Heart left ventricle (tissue), 16 donors: Measurements from ENCODE around the gene USP12. TPM values are rescaled to one million over a fixed set of nuclear protein-coding genes. Genes with fewer than 3 reads are reported as not detected.
"Not testable (repeated sequence)": the region's sequence is repeated elsewhere in the genome, so short reads cannot be mapped to it uniquely, and the experiment has no call there.

Source experiments
- ATAC-seq, 4 donors: fragments of 200-7000 bp; cut with Tn5 transposase; one replicate each; pipeline ENCODE4 v1.9.1; 2020 to 2022; ENCODE audit warnings: moderate library complexity in 4 of 4, mild to moderate bottlenecking in 3 of 4, moderate number of reproducible peaks in 1 of 4
- DNase-seq, 5 donors: peaks; one replicate each; pipeline ENCODE4 v3.0.0-alpha.2; 2020
- H3K27ac ChIP-seq, 12 donors: fragments of 200-600 bp; sonication (generic) in 4 of 12; one replicate each; pipeline versions ENCODE4 v1.5.0 to v1.8.0; 2016 to 2022; ENCODE audit warnings: mild to moderate bottlenecking in 2 of 12
- H3K27me3 ChIP-seq, 9 donors: fragments of 200-600 bp; sonication (generic) in 2 of 9; one replicate each; pipeline versions ENCODE4 v1.5.1 to v1.8.0; 2016 to 2022; ENCODE audit warnings: mild to moderate bottlenecking in 3 of 9
- H3K36me3 ChIP-seq, 9 donors: fragments of 200-600 bp; sonication (generic) in 2 of 9; one replicate each; pipeline versions ENCODE4 v1.5.0 to v1.8.0; 2018 to 2022; ENCODE audit warnings: mild to moderate bottlenecking in 2 of 9
- H3K4me1 ChIP-seq, 12 donors: fragments of 200-600 bp; sonication (generic) in 4 of 12; one replicate each; pipeline versions ENCODE4 v1.5.0 to v1.8.0; 2016 to 2022; ENCODE audit warnings: mild to moderate bottlenecking in 3 of 12
- H3K4me3 ChIP-seq, 12 donors: fragments of 200-600 bp; sonication (generic) in 4 of 12; one replicate each; pipeline versions ENCODE4 v1.5.0 to v1.8.0; 2017 to 2022; ENCODE audit warnings: mild to moderate bottlenecking in 9 of 12, moderate library complexity in 4 of 12
- H3K9me3 ChIP-seq, 12 donors: fragments of 200-600 bp; sonication (generic) in 4 of 12; one replicate each; pipeline versions ENCODE4 v1.5.0 to v1.8.0; 2016 to 2022; ENCODE audit warnings: mild to moderate bottlenecking in 1 of 12
- POLR2A ChIP-seq, 2 donors: fragments of 450-650 bp; IDR thresholded peaks; one replicate each; pipeline ENCODE4 v1.6.1; 2017; ENCODE audit warnings: antibody characterized with exemption in 2 of 2, mild to moderate bottlenecking in 2 of 2, moderate library complexity in 2 of 2
- WGBS, 4 donors: extraction: QIAGEN DNeasy Blood & Tissue Kit in 2 of 4; methylation state at CpG; one replicate each; pipeline versions ENCODE4 v1.1.5 to v1.1.7; 2013 to 2018; 5-methylcytosine and 5-hydroxymethylcytosine counted together
- intact Hi-C, 10 donors: fragments of 100-400 bp; cut with DNase I; formaldehyde crosslinking; loops; one replicate each; pipeline versions ENCODE4 v1.11.1 to v1.14.2; 2022
- polyA plus RNA-seq, 2 donors: library from polyadenylated mRNA; stranded (reverse); fragments of 200-250 nt; gene quantifications; one replicate each; pipeline ENCODE4 v1.2.3, GENCODE V29; 2013
- total RNA-seq, 9 donors: library from RNA; depleted of rRNA in 2 of 9; stranded (reverse); fragments of >200 nt in 2 of 9; fragmentation: NEBNext Ultra II Directional in 3 of 9; extraction: Animal tissue kit (Norgen Biotek cat#: 25700) in 3 of 9; gene quantifications; one replicate each; pipeline versions ENCODE4 v1.1.0 to v1.2.4, GENCODE V29; 2016 to 2023
- TF ChIP-seq, protein P1 (sequence below), 12 donors: fragments of 200-600 bp; sonication (generic) in 4 of 12; IDR thresholded peaks; one replicate each; pipeline versions ENCODE4 v1.5.0 to v1.8.0; 2018 to 2022; ENCODE audit warnings: antibody characterized with exemption in 12 of 12, mild to moderate bottlenecking in 5 of 12
- donor health status: ischemic (EF 13 %, LVEDD 7.1; RV severe dilation, severe dysfunction).
- donor health status: healthy with polysubstance abuse.
- donor health status: DM: no; HTN: yes; CAD: no.
- donor health status: DM: no; HTN: no; CAD: no.
- donor health status: ischemic (EF 25% LVEDD 6.9; RV normal size, moderate dysfunction).
- donor health status: ischemic (EF 25% LVEDD 5.7; RV mildly dilated, moderate dysfunction).
- donor health status: healthy.
- donor health status: DM: yes; HTN: yes; CAD: no.
- donor health status: ischemic (EF 35%, LVEDD 5.7; RV mildly dilated, moderate dysfunction).
- donor health status: nonischemic (EF 11% LVEDD 7.7; RV severe dilation, severe dysfunction).
- donor health status: DM: yes; HTN: yes; CAD: no.
- donor health status: PGD.
- donor health status: ischemic (EF 29% LVEDD 5.4; RV normal size, mild dysfunction).
- donor health status: nonischemic (EF 23%, LVEDD 6.1; RV moderate dilation, normal function).

The USP12 gene
- total and polyA plus RNA-seq, 11 donors, result 5.1 to 35.4 (median 20.8) TPM

DNA sequence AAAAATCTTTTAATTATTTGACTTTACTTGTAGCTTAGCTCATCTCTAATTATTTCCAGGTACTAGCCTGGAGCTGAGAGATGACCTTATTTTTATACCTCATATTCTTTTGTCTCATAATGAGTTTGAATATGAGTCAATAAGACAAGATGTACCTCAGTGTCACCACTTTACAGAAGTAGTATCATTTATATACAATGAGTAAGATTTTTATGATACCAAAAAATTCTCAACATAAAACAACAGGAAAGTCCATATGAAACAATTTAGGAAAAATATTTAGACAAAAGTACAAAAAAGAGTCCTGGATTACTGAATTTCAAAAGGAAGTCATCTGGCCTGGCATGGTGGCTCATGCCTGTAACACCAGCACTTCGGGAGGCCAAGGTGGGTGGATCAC is 21.4 kb upstream of the USP12 start:
- no peaks in the 10 kb centered on the region for H3K36me3 ChIP-seq
- H3K27ac ChIP-seq, result no peak overlapping the region
- DNase-seq (no peak), ATAC-seq (no peak)
- intact Hi-C loops, result no loop called here
- H3K9me3 ChIP-seq, result peaks cover 0 to 7% (median 0%) of the 10 kb centered on the region in 12 donors
- 83 to 98% (median 88%) methylated on average over 1 of the region's 1 CpG for WGBS, 4 donors
- no peaks in the 10 kb centered on the region for H3K27me3 ChIP-seq
- no peak overlapping the region for H3K4me3 ChIP-seq
- peaks cover 0 to 4% (median 0%) of the 10 kb centered on the region in 12 donors for H3K4me1 ChIP-seq
- TF ChIP-seq POLR2A (IDR thresholded peaks at IDR 0.05), result no peak
- TF ChIP-seq, protein P1, sequence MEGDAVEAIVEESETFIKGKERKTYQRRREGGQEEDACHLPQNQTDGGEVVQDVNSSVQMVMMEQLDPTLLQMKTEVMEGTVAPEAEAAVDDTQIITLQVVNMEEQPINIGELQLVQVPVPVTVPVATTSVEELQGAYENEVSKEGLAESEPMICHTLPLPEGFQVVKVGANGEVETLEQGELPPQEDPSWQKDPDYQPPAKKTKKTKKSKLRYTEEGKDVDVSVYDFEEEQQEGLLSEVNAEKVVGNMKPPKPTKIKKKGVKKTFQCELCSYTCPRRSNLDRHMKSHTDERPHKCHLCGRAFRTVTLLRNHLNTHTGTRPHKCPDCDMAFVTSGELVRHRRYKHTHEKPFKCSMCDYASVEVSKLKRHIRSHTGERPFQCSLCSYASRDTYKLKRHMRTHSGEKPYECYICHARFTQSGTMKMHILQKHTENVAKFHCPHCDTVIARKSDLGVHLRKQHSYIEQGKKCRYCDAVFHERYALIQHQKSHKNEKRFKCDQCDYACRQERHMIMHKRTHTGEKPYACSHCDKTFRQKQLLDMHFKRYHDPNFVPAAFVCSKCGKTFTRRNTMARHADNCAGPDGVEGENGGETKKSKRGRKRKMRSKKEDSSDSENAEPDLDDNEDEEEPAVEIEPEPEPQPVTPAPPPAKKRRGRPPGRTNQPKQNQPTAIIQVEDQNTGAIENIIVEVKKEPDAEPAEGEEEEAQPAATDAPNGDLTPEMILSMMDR (IDR thresholded peaks at IDR 0.05), result no peak

DNA sequence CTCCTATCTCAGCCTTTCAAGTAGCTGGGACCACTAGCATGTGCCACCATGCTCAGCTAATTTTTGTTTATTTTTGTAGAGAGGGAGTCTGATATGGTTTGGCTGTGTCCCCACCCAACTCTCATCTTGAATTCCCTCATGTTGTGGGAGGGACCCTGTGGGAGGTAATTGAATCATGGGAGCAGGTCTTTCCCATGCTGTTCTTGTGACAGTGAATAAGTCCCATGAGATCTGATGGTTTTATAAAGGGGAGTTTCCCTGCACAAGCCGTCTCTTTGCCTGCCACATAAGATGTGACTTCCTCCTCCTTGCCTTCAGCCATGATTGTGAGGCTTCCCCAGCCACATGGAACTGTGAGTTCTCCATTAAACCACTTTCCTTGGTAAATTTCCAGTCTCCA is 20.8 kb upstream of the USP12 start:
- H3K4me3 ChIP-seq, ATAC-seq, H3K4me1 ChIP-seq, H3K27ac ChIP-seq, H3K9me3 ChIP-seq, H3K36me3 ChIP-seq, H3K27me3 ChIP-seq, intact Hi-C loops, DNase-seq: not testable (repeated sequence)
- WGBS, 4 donors, result 22 to 42% (median 31%) methylated on average over 1 of the region's 1 CpG

DNA sequence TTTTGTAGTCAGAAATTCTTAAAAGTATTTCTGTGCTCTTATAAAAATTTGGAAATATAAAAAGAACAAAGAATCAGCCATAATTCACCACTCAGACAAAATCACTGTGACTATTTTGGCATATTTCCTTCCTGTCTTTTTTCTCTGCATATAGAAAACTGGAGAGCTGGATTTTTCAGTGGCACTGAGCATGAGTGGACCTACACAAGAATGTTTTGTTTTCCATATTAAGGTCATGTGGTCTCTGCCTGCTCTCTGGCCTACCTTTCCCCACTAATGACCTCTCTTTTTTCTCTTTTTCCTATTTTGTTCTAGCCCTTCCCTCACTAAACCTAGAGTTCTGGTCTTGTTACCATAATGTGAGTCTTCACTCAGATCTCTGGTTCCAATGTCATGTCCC is 17.6 kb upstream of the USP12 start:
- DNase-seq, result no peak
- ATAC-seq, result no peak
- Histone ChIP-seq H3K36me3 (no peaks in the 10 kb centered on the region), H3K4me1 (no peaks in the 10 kb centered on the region), H3K27me3 (no peaks in the 10 kb centered on the region), H3K4me3 (no peak overlapping the region), H3K27ac (no peak overlapping the region), H3K9me3 (no peaks in the 10 kb centered on the region)
- TF ChIP-seq, protein P1 (IDR thresholded peaks at IDR 0.05), result no peak
- TF ChIP-seq POLR2A (IDR thresholded peaks at IDR 0.05), result no peak
- intact Hi-C loops, result no loop called here

DNA sequence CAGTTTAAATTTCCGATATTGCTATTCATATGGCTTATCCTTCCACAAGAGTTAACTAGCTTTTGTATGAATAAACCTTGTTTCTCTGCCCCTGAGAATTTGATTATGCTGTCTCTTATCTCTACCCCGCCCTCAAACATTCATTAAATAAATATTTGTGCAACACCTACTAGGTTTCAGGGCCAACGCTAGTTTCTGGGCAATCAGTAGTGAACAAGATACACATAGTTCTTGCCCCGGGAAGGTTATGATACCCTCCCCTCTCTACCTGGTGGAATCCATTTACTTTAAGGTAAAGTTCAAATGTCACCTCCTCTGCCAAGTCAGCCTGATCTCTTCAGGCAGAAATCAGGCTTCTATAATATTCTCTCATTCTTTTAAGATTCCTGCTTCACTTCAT is 16.6 kb upstream of the USP12 start:
- intact Hi-C loops, result no loop called here

DNA sequence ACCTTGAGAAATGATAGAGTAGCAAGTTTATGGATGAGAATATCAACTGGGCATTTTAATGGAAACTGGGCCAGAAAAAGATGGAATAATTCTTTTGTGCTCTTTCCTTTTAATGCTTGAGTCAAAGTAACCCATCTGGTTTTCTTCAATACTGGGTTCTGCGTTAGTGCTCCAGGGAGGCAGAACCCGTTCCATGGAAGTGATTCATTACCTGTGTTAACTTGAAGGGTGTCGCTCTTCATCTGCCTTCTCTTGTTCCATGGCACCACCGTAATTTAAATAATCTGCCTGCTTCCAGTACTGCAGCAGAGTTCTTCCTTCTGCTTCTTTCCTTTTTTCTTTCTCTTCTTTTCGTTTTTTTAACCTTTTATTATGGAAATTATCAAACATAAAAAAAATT is 14.7 kb upstream of the USP12 start:
- intact Hi-C loops, result no loop called here
- Histone ChIP-seq H3K27ac (no peak overlapping the region), H3K27me3 (no peaks in the 10 kb centered on the region), H3K9me3 (no peaks in the 10 kb centered on the region), H3K36me3 (no peaks in the 10 kb centered on the region), H3K4me1 (peaks cover 0 to 12% (median 7%) of the 10 kb centered on the region in 12 donors), H3K4me3 (no peak overlapping the region)
- TF ChIP-seq POLR2A (IDR thresholded peaks at IDR 0.05), result no peak
- TF ChIP-seq, protein P1 (IDR thresholded peaks at IDR 0.05), result no peak
- DNase-seq (no peak), ATAC-seq (no peak)
- 68 to 79% (median 71%) methylated on average over 5 of the region's 5 CpGs for WGBS, 4 donors

More for the DNA sequence above, 16.6 kb upstream of the USP12 start:
- H3K27me3 ChIP-seq, result no peaks in the 10 kb centered on the region
- ATAC-seq (no peak), DNase-seq (no peak)
- no peaks in the 10 kb centered on the region for H3K9me3 ChIP-seq
- TF ChIP-seq POLR2A (IDR thresholded peaks at IDR 0.05), result no peak
- TF ChIP-seq, protein P1 (IDR thresholded peaks at IDR 0.05), result no peak
- H3K4me3 ChIP-seq, result no peak overlapping the region
- H3K27ac ChIP-seq, result no peak overlapping the region
- peaks cover 0 to 6% (median 3%) of the 10 kb centered on the region in 12 donors for H3K4me1 ChIP-seq
- no peaks in the 10 kb centered on the region for H3K36me3 ChIP-seq
- WGBS, 4 donors, result 64 to 76% (median 69%) methylated on average over 4 of the region's 4 CpGs
